Endometrium (tissue), 2 donors: ENCODE data around the gene TPH2.

Experiments
- FAIRE-seq: peaks from 2 replicates; lab custom pipeline; 2012; peaks lifted over from hg19 to GRCh38; lab: Jason Lieb, UNC
- donor health status: control.
- donor health status: control.

Gene TPH2

GRCh38 chr12:71938728-71939385 lies at the start of gene TPH2:
Gene TPH2 (plus strand): TSS chr12:71938845. CDS start chr12:71938987, 142 bp downstream.
- no peak for FAIRE-seq

- FAIRE-seq, result no peak
These were observed 48.2 kb upstream of the TPH2 start for GRCh38 chr12:71890475-71890874.

- no peak for FAIRE-seq
These were observed 46.6 kb upstream of the TPH2 start for GRCh38 chr12:71892059-71892458.

GRCh38 chr12:71896205-71896882 lies 42.3 kb upstream of the TPH2 start:
- no peak for FAIRE-seq

- FAIRE-seq, result no peak
These were observed 38.6 kb upstream of the TPH2 start for GRCh38 chr12:71900091-71900490.

GRCh38 chr12:71904629-71905028 lies 34.0 kb upstream of the TPH2 start:
- FAIRE-seq, result no peak

- FAIRE-seq, result no peak
These were observed 3.1 kb upstream of the TPH2 start for GRCh38 chr12:71935594-71935993.

GRCh38 chr12:71940068-71940467 lies 1.4 kb downstream of the TPH2 start:
- no peak for FAIRE-seq

- no peak for FAIRE-seq
These were observed 2.5 kb downstream of the TPH2 start for GRCh38 chr12:71941174-71941573.

GRCh38 chr12:71942259-71942658 lies 3.6 kb downstream of the TPH2 start:
- no peak for FAIRE-seq

- no peak for FAIRE-seq
These were observed 4.1 kb downstream of the TPH2 start for GRCh38 chr12:71942703-71943102.

GRCh38 chr12:71945121-71945520 lies 6.5 kb downstream of the TPH2 start:
- no peak for FAIRE-seq

- no peak for FAIRE-seq
These were observed 7.2 kb downstream of the TPH2 start for GRCh38 chr12:71945883-71946282.

- FAIRE-seq, result no peak
These were observed 9.0 kb downstream of the TPH2 start for GRCh38 chr12:71947645-71948105.

- no peak for FAIRE-seq
These were observed 9.7 kb downstream of the TPH2 start for GRCh38 chr12:71948390-71948789.

GRCh38 chr12:71949646-71950045 lies 11.0 kb downstream of the TPH2 start:
- no peak for FAIRE-seq

GRCh38 chr12:71950404-71950803 lies 11.8 kb downstream of the TPH2 start:
- no peak for FAIRE-seq

GRCh38 chr12:71950819-71951218 lies 12.2 kb downstream of the TPH2 start:
- FAIRE-seq, result no peak

GRCh38 chr12:71954083-71954778 lies 15.6 kb downstream of the TPH2 start:
- FAIRE-seq, result no peak

GRCh38 chr12:71954861-71955260 lies 16.2 kb downstream of the TPH2 start:
- FAIRE-seq, result no peak

- no peak for FAIRE-seq
These were observed 17.3 kb downstream of the TPH2 start for GRCh38 chr12:71955970-71956369.

- FAIRE-seq, result no peak
These were observed 19.4 kb downstream of the TPH2 start for GRCh38 chr12:71958056-71958455.

GRCh38 chr12:71958457-71958856 lies 19.8 kb downstream of the TPH2 start:
- no peak for FAIRE-seq
